ENCODE data around the gene RALGAPA2. TPM values are rescaled to one million over a fixed set of nuclear protein-coding genes. Genes with fewer than 3 reads are reported as not detected.

The RALGAPA2 gene
- total and polyA plus RNA-seq, 2 of the 13 experiments (the other 11 are each of a cell fraction or from before 2014, with no cell fraction given): 13.8 to 17.7 TPM

DNA sequence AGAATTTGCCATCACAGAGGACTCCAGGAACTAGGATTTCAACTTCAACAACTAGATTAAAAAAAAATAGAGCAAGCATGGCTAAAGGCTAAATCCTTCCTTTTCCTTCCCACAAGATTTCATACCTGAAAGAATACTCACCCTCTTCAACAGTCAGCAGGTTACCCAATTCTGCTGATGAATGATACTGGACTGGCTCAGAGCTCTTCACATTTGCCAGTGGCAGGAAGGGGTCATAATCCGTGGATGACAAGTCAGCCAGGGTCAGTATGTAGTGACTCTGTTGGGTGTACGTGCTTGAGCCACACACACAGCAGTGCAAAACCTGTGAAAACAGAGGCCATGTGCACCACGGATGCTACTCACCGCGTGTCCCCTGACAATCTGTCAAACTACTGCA lies 191.7 kb downstream of the RALGAPA2 start:
- DNase-seq (ENCODE audit: low spot score): no peak
- Histone ChIP-seq H3K79me2 (ENCODE audit: insufficient read depth, low read length) (no peaks in the 10 kb centered on the region), H3K27me3 (ENCODE audit: control insufficient read depth in 1 of 2, insufficient read depth in 2 of 2, low read length in 2 of 2) (no peaks in the 10 kb centered on the region), H4K20me1 (ENCODE audit: insufficient read depth, low read length) (no peaks in the 10 kb centered on the region), H3K9me3 (ENCODE audit: low read length) (no peaks in the 10 kb centered on the region), H3K36me3 (replicated peaks in 1 of 2; ENCODE audit: control insufficient read depth in 1 of 2, insufficient read depth in 2 of 2, low read length in 2 of 2) (peaks cover 9% of the 10 kb centered on the region in 2 experiments; a peak in 3 of 5 replicates), H3K4me2 (ENCODE audit: low read depth, low read length) (no peak overlapping the region), H3K4me3 (replicated peaks in 1 of 3; ENCODE audit: insufficient read depth in 1 of 3, low read depth in 2 of 3, low read length in 3 of 3) (no peak overlapping the region), H3K27ac (ENCODE audit: extremely low read length, insufficient read depth, low read length) (no peak overlapping the region), H3K9ac (ENCODE audit: insufficient read depth, low read depth, low read length) (no peak overlapping the region), H3K4me1 (ENCODE audit: insufficient read depth, low read length) (peaks cover 15% of the 10 kb centered on the region), H2AFZ (ENCODE audit: low read length) (no peak overlapping the region)
- ChIA-PET CTCF (ENCODE audit: low intra/inter-chr PET ratio, low total read pairs) (no interaction called here), POLR2A (no interaction called here)
- WGBS (ENCODE audit: low lambda C conversion rate): 98% methylated on average over 5 of the region's 5 CpGs
- no TSS peak for BruUV-seq (replicated peaks)
- FAIRE-seq: no peak
- intact Hi-C loops (cut with micrococcal nuclease; ENCODE audit: unreplicated experiment): no loop called here
- in situ Hi-C loops (cut with HindIII; ENCODE audit: extremely low pct_ligation_motif_present, low pct_unique_long_range_greater_than_20kb): no loop called here
- ATAC-seq: no peak
- no peak for TF ChIP-seq CC2D1A (CRISPR knock-in tag; IDR thresholded peaks at IDR 0.05)
- no peak for TF ChIP-seq MATR3 (CRISPR knock-in tag; IDR thresholded peaks at IDR 0.05)
- no peak for TF ChIP-seq RFX3 (CRISPR knock-in tag; IDR thresholded peaks at IDR 0.05)
- no peak for TF ChIP-seq RBAK (CRISPR knock-in tag; IDR thresholded peaks at IDR 0.05)
- TF ChIP-seq, protein P1, sequence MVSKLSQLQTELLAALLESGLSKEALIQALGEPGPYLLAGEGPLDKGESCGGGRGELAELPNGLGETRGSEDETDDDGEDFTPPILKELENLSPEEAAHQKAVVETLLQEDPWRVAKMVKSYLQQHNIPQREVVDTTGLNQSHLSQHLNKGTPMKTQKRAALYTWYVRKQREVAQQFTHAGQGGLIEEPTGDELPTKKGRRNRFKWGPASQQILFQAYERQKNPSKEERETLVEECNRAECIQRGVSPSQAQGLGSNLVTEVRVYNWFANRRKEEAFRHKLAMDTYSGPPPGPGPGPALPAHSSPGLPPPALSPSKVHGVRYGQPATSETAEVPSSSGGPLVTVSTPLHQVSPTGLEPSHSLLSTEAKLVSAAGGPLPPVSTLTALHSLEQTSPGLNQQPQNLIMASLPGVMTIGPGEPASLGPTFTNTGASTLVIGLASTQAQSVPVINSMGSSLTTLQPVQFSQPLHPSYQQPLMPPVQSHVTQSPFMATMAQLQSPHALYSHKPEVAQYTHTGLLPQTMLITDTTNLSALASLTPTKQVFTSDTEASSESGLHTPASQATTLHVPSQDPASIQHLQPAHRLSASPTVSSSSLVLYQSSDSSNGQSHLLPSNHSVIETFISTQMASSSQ (IDR thresholded peaks at IDR 0.05; ENCODE audit: low read depth): no peak
- TF ChIP-seq, protein P1 (CRISPR knock-in tag; IDR thresholded peaks at IDR 0.05; ENCODE audit: borderline replicate concordance): no peak
- TF ChIP-seq, protein P2, sequence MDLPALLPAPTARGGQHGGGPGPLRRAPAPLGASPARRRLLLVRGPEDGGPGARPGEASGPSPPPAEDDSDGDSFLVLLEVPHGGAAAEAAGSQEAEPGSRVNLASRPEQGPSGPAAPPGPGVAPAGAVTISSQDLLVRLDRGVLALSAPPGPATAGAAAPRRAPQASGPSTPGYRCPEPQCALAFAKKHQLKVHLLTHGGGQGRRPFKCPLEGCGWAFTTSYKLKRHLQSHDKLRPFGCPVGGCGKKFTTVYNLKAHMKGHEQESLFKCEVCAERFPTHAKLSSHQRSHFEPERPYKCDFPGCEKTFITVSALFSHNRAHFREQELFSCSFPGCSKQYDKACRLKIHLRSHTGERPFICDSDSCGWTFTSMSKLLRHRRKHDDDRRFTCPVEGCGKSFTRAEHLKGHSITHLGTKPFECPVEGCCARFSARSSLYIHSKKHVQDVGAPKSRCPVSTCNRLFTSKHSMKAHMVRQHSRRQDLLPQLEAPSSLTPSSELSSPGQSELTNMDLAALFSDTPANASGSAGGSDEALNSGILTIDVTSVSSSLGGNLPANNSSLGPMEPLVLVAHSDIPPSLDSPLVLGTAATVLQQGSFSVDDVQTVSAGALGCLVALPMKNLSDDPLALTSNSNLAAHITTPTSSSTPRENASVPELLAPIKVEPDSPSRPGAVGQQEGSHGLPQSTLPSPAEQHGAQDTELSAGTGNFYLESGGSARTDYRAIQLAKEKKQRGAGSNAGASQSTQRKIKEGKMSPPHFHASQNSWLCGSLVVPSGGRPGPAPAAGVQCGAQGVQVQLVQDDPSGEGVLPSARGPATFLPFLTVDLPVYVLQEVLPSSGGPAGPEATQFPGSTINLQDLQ (CRISPR knock-in tag; IDR thresholded peaks at IDR 0.05): no peak
- no peak for TF ChIP-seq ZNF550 (CRISPR knock-in tag; IDR thresholded peaks at IDR 0.05; ENCODE audit: borderline replicate concordance)
- TF ChIP-seq SOX6 (IDR thresholded peaks at IDR 0.05): no peak
- TF ChIP-seq SOX6 (CRISPR knock-in tag; IDR thresholded peaks at IDR 0.05): no peak
- no peak for TF ChIP-seq FLYWCH1 (CRISPR knock-in tag; IDR thresholded peaks at IDR 0.05)
- TF ChIP-seq ZFP62 (CRISPR knock-in tag; IDR thresholded peaks at IDR 0.05): no peak
- TF ChIP-seq TOPORS (CRISPR knock-in tag; IDR thresholded peaks at IDR 0.05): no peak

Data from HepG2 (cell line).